SU-DHL-6 (cell line): Measurements from ENCODE around the gene SLCO3A1.

Source experiments
- H2AFZ ChIP-seq: fragments of 200-600 bp; sonication (generic); 2 replicates; pipeline ENCODE4 v1.6.1; 2014; ENCODE audit warnings: low read depth, mild to moderate bottlenecking, moderate library complexity, mixed read lengths, antibody characterized with exemption, low read length; ENCODE audit not compliant: severe bottlenecking
- H3F3A ChIP-seq: fragments of 200-600 bp; shearing (Covaris generic); 2 replicates; pipeline ENCODE4 v1.6.0; 2016; ENCODE audit warnings: antibody characterized with exemption, mild to moderate bottlenecking; ENCODE audit not compliant: insufficient read depth
- H3K27ac ChIP-seq: fragments of 200-600 bp; sonication (generic); 2 replicates; pipeline ENCODE4 v1.5.1; 2016; ENCODE audit warnings: low read depth, mild to moderate bottlenecking, low read length, moderate library complexity, mixed read lengths
- H3K27me3 ChIP-seq: fragments of 200-600 bp; sonication (generic), shearing (Covaris generic); 2 replicates; pipeline ENCODE4 v1.6.0; 2014; ENCODE audit warnings: mild to moderate bottlenecking, low read length
- H3K36me3 ChIP-seq: fragments of 200-600 bp; sonication (generic); 2 replicates; pipeline ENCODE4 v1.6.1; 2014; ENCODE audit warnings: mild to moderate bottlenecking, low read length, mixed read lengths
- H3K4me2 ChIP-seq: fragments of 300-600, 200-600 bp; shearing (Covaris generic), sonication (generic); 2 replicates; pipeline ENCODE4 v1.6.0; 2014; ENCODE audit warnings: low read length, low read depth, mild to moderate bottlenecking; ENCODE audit not compliant: poor library complexity, severe bottlenecking
- H3K4me3 ChIP-seq: fragments of 200-600 bp; sonication (generic); 2 replicates; pipeline ENCODE4 v1.5.1; 2014; ENCODE audit warnings: antibody characterized with exemption, low read length, mild to moderate bottlenecking, mixed read lengths; ENCODE audit not compliant: insufficient read depth, poor library complexity, severe bottlenecking
- H3K79me2 ChIP-seq: fragments of 200-600 bp; sonication (generic); 2 replicates; pipeline ENCODE4 v1.6.1; 2014; ENCODE audit warnings: mild to moderate bottlenecking, low read length, moderate library complexity; ENCODE audit not compliant: insufficient read depth
- H3K9ac ChIP-seq: fragments of 200-600 bp; sonication (generic); 2 replicates; pipeline ENCODE4 v1.7.0; 2014; ENCODE audit warnings: mild to moderate bottlenecking, low read length
- H3K9me2 ChIP-seq: fragments of 200-600 bp; sonication (generic); replicated peaks from 2 replicates; pipeline ENCODE4 v1.6.1; 2014; ENCODE audit warnings: low read length; ENCODE audit not compliant: insufficient read depth
- H3K9me3 ChIP-seq: fragments of 200-600 bp; sonication (generic); 2 replicates; pipeline ENCODE4 v1.6.1; 2014; ENCODE audit warnings: low read length, mixed read lengths; ENCODE audit not compliant: insufficient read depth
- H4K20me1 ChIP-seq: fragments of 200-600 bp; sonication (generic); 2 replicates; pipeline ENCODE4 v1.6.1; 2014; ENCODE audit warnings: low read depth, mild to moderate bottlenecking, antibody characterized with exemption, low read length, moderate library complexity, mixed read lengths
- CTCF ChIP-seq: fragments of 200-600 bp; sonication (generic); IDR thresholded peaks from one replicate; pipeline ENCODE4 v1.5.1; 2017; ENCODE audit warnings: antibody characterized with exemption, mild to moderate bottlenecking, low read length, moderate library complexity; ENCODE audit not compliant: insufficient read depth, poor library complexity, severe bottlenecking
- EZH2phosphoT487 ChIP-seq: fragments of 200-600 bp; sonication (generic), shearing (Covaris generic); conservative IDR thresholded peaks from 2 replicates; pipeline ENCODE4 v1.6.1; 2018; ENCODE audit warnings: mild to moderate bottlenecking, antibody characterized with exemption, low read length, moderate library complexity, mixed read lengths

The SLCO3A1 gene

GRCh38 chr15:92001307-92001706 is 147.8 kb downstream of the SLCO3A1 start:
- Histone ChIP-seq H3K27ac (no peak overlapping the region), H4K20me1 (peaks cover 15% of the 10 kb centered on the region), H3K9me2 (no peaks in the 10 kb centered on the region), H3F3A (no peaks in the 10 kb centered on the region), H3K9ac (no peak overlapping the region), H2AFZ (no peak overlapping the region), H3K9me3 (no peaks in the 10 kb centered on the region), H3K4me3 (no peak overlapping the region), H3K79me2 (no peaks in the 10 kb centered on the region), H3K27me3 (no peaks in the 10 kb centered on the region), H3K36me3 (no peaks in the 10 kb centered on the region), H3K4me2 (no peak overlapping the region)
- TF ChIP-seq EZH2phosphoT487: no peak
- TF ChIP-seq CTCF: no peak

GRCh38 chr15:92002666-92003065 is 149.2 kb downstream of the SLCO3A1 start:
- no peaks in the 10 kb centered on the region for H3K27me3 ChIP-seq
- no peak overlapping the region for H3K4me2 ChIP-seq
- no peaks in the 10 kb centered on the region for H3K9me3 ChIP-seq
- no peaks in the 10 kb centered on the region for H3F3A ChIP-seq
- H2AFZ ChIP-seq: no peak overlapping the region
- no peak overlapping the region for H3K9ac ChIP-seq
- no peaks in the 10 kb centered on the region for H3K9me2 ChIP-seq
- H3K79me2 ChIP-seq: no peaks in the 10 kb centered on the region
- peaks cover 19% of the 10 kb centered on the region for H4K20me1 ChIP-seq
- H3K36me3 ChIP-seq: no peaks in the 10 kb centered on the region
- no peak overlapping the region for H3K4me3 ChIP-seq
- no peak overlapping the region for H3K27ac ChIP-seq
- TF ChIP-seq CTCF (no peak), EZH2phosphoT487 (no peak)

GRCh38 chr15:92003515-92004067 is 150.1 kb downstream of the SLCO3A1 start:
- TF ChIP-seq CTCF (no peak), EZH2phosphoT487 (no peak)
- H3K9me3 ChIP-seq: no peaks in the 10 kb centered on the region
- H3K4me2 ChIP-seq: no peak overlapping the region
- H3K9ac ChIP-seq: no peak overlapping the region
- H3K9me2 ChIP-seq: no peaks in the 10 kb centered on the region
- H3K4me3 ChIP-seq: no peak overlapping the region
- H3F3A ChIP-seq: no peaks in the 10 kb centered on the region
- H3K27ac ChIP-seq: no peak overlapping the region
- H3K27me3 ChIP-seq: no peaks in the 10 kb centered on the region
- no peaks in the 10 kb centered on the region for H3K36me3 ChIP-seq
- peaks cover 19% of the 10 kb centered on the region for H4K20me1 ChIP-seq
- H2AFZ ChIP-seq: no peak overlapping the region
- no peaks in the 10 kb centered on the region for H3K79me2 ChIP-seq
